HepG2 (cell line): ENCODE measurements around the gene SRRM3. TPM values are rescaled to one million over a fixed set of nuclear protein-coding genes. Genes with fewer than 3 reads are reported as not detected.

Experiments used
- ADNP ChIP-seq: sonication (generic); formaldehyde crosslinking; IDR thresholded peaks from 2 replicates; pipeline ENCODE4 v1.4.0; 2020; ENCODE audit warnings: missing genetic modification reagents
- HDAC2 ChIP-seq: sonication (generic); formaldehyde crosslinking; IDR thresholded peaks from 2 replicates; pipeline ENCODE4 v1.4.0; 2020; ENCODE audit warnings: missing genetic modification reagents
- HMGXB4 ChIP-seq, 2 experiments: sonication (generic) in 1 of 2; formaldehyde crosslinking in 1 of 2; IDR thresholded peaks; 2 replicates each; pipeline versions ENCODE4 v1.4.0 to v1.6.1; 2018 to 2020; ENCODE audit warnings: missing genetic modification reagents in 2 of 2, borderline replicate concordance in 1 of 2, low read depth in 1 of 2, mild to moderate bottlenecking in 1 of 2, missing biosample characterization in 1 of 2
- POGK ChIP-seq: sonication (generic); formaldehyde crosslinking; conservative IDR thresholded peaks from 2 replicates; pipeline ENCODE4 v1.8.0; 2022; ENCODE audit warnings: mild to moderate bottlenecking, moderate library complexity, missing genetic modification reagents
- RERE ChIP-seq: IDR thresholded peaks from 2 replicates; pipeline ENCODE4 v1.6.1; 2016; ENCODE audit warnings: low read depth, missing genetic modification reagents, missing compliant biosample characterization
- THAP9 ChIP-seq: sonication (generic); formaldehyde crosslinking; IDR thresholded peaks from 2 replicates; pipeline ENCODE4; 2020; ENCODE audit warnings: missing genetic modification reagents, mild to moderate bottlenecking, borderline replicate concordance
- YEATS4 ChIP-seq: sonication (generic); formaldehyde crosslinking; IDR thresholded peaks from 2 replicates; pipeline ENCODE4 v1.4.0; 2020; ENCODE audit warnings: missing genetic modification reagents, borderline replicate concordance
- ZNF607 ChIP-seq: sonication (generic); formaldehyde crosslinking; IDR thresholded peaks from 2 replicates; pipeline ENCODE4 v1.5.1; 2020; ENCODE audit warnings: missing genetic modification reagents, mild to moderate bottlenecking, borderline replicate concordance
- ZNF780A ChIP-seq: sonication (generic); formaldehyde crosslinking; IDR thresholded peaks from 2 replicates; pipeline ENCODE4 v1.8.0; 2022; ENCODE audit warnings: mild to moderate bottlenecking, missing genetic modification reagents, moderate library complexity
- polyA plus RNA-seq, 8 experiments: library from polyadenylated mRNA; depleted of rRNA in 3 of 8; stranded (reverse) in 7 of 8; unstranded in 1 of 8; fragments of >200 nt; fragmentation: Illumina TruSeq in 4 of 8; extraction: Trizol in 4 of 8; gene quantifications; 2 replicates each; pipeline versions ENCODE4 v1.2.1 to v1.2.3, GENCODE V29; 2011 to 2016; ENCODE audit warnings: low read depth in 4 of 8, missing spikeins in 1 of 8, mixed read lengths in 1 of 8; ENCODE audit not compliant: insufficient read depth in 1 of 8
- total RNA-seq, 5 experiments: library from RNA; depleted of rRNA; stranded (reverse); fragments of >200 nt; fragmentation: Illumina TruSeq; extraction: Trizol; gene quantifications; 2 replicates each; pipeline ENCODE4 v1.2.3, GENCODE V29; 2016; ENCODE audit warnings: low read depth in 1 of 5
- TF ChIP-seq, protein P1 (sequence below): sonication (generic); formaldehyde crosslinking; IDR thresholded peaks from 2 replicates; pipeline ENCODE4 v1.5.0; 2020; ENCODE audit warnings: missing genetic modification reagents
- TF ChIP-seq, protein P2 (sequence below): IDR thresholded peaks from 2 replicates; pipeline ENCODE4 v1.6.1; 2016; ENCODE audit warnings: low read depth

SRRM3 gene
- total and polyA plus RNA-seq, 2 of the 13 experiments (the other 11 are each of a cell fraction or from before 2014, with no cell fraction given): 0.13 to 0.54 TPM

GRCh38 chr7:76314042-76314721 is 112.5 kb downstream of the SRRM3 start (continued):
- TF ChIP-seq THAP9 (CRISPR knock-in tag) (peak; percentile 46; the same call in 1 of the 2 replicates), POGK (CRISPR knock-in tag) (0 out of 2 replicates have a peak, but pooled peaks have one; percentile 43), YEATS4 (peak; percentile 44; the same call in 1 of the 2 replicates), HDAC2 (CRISPR knock-in tag) (peak; percentile 80), HMGXB4 (CRISPR knock-in tag; IDR thresholded peaks at IDR 0.05; ENCODE audit: borderline replicate concordance in 1 of 2, low read depth in 1 of 2) (peak; percentile 94 to 98), ZNF780A (CRISPR knock-in tag) (no peak), ZNF607 (CRISPR knock-in tag) (peak; percentile 37; the same call in 1 of the 2 replicates), ADNP (CRISPR knock-in tag) (0 out of 2 replicates have a peak, but pooled peaks have one; percentile 37), RERE (CRISPR knock-in tag) (no peak)
- TF ChIP-seq, protein P1, sequence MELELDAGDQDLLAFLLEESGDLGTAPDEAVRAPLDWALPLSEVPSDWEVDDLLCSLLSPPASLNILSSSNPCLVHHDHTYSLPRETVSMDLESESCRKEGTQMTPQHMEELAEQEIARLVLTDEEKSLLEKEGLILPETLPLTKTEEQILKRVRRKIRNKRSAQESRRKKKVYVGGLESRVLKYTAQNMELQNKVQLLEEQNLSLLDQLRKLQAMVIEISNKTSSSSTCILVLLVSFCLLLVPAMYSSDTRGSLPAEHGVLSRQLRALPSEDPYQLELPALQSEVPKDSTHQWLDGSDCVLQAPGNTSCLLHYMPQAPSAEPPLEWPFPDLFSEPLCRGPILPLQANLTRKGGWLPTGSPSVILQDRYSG: no peak
- TF ChIP-seq, protein P2, sequence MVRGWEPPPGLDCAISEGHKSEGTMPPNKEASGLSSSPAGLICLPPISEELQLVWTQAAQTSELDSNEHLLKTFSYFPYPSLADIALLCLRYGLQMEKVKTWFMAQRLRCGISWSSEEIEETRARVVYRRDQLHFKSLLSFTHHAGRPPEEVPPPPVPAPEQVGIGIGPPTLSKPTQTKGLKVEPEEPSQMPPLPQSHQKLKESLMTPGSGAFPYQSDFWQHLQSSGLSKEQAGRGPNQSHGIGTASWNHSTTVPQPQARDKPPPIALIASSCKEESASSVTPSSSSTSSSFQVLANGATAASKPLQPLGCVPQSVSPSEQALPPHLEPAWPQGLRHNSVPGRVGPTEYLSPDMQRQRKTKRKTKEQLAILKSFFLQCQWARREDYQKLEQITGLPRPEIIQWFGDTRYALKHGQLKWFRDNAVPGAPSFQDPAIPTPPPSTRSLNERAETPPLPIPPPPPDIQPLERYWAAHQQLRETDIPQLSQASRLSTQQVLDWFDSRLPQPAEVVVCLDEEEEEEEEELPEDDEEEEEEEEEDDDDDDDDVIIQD (CRISPR knock-in tag): 0 out of 2 replicates have a peak, but pooled peaks have one; percentile 25
